Mesenchymal stem cell (in vitro differentiated cells and primary cell): Measurements from ENCODE around the gene FUS.
A peak's percentile ranks its signal among the peaks of the same experiment; 100 is the strongest.

Experiments
- DNase-seq: peaks from one replicate; pipeline ENCODE4 v3.0.0-alpha.2; 2013
- H2AFZ ChIP-seq: one replicate; pipeline ENCODE4 v1.6.1; 2013; ENCODE audit warnings: low read depth, mild to moderate bottlenecking, control low read depth, inconsistent platforms, low read length, moderate library complexity
- H2AK5ac ChIP-seq: 2 replicates; pipeline ENCODE4 v1.6.1; 2013; ENCODE audit warnings: low read length, moderate library complexity, mild to moderate bottlenecking, inconsistent platforms; ENCODE audit not compliant: severe bottlenecking
- H2BK120ac ChIP-seq: one replicate; pipeline ENCODE4 v1.6.1; 2013; ENCODE audit warnings: low read depth, mild to moderate bottlenecking, inconsistent platforms, low read length, moderate library complexity
- H2BK12ac ChIP-seq, 2 experiments: one replicate each; pipeline ENCODE4 v1.6.1; 2013; ENCODE audit warnings: inconsistent platforms in 2 of 2, low read length in 2 of 2, mild to moderate bottlenecking in 2 of 2, moderate library complexity in 2 of 2, control low read depth in 1 of 2
- H2BK15ac ChIP-seq: one replicate; pipeline ENCODE4 v1.6.1; 2013; ENCODE audit warnings: mild to moderate bottlenecking, low read depth, inconsistent platforms; ENCODE audit not compliant: poor library complexity, severe bottlenecking
- H2BK5ac ChIP-seq: 2 replicates; pipeline ENCODE4 v1.6.1; 2013; ENCODE audit warnings: low read depth, mild to moderate bottlenecking, low read length, control low read depth, inconsistent platforms; ENCODE audit not compliant: poor library complexity, severe bottlenecking
- H3K14ac ChIP-seq, 2 experiments: one replicate each; pipeline ENCODE4 v1.6.1; 2013; ENCODE audit warnings: inconsistent platforms in 2 of 2, low read length in 2 of 2, control low read depth in 1 of 2, mild to moderate bottlenecking in 1 of 2, moderate library complexity in 1 of 2
- H3K18ac ChIP-seq, 2 experiments: one replicate each; pipeline ENCODE4 v1.6.1; 2013; ENCODE audit warnings: inconsistent platforms in 2 of 2, low read length in 2 of 2, control low read depth in 1 of 2, low read depth in 1 of 2, mild to moderate bottlenecking in 1 of 2
- H3K23ac ChIP-seq, 2 experiments: one replicate each; pipeline ENCODE4 v1.6.1; 2013; ENCODE audit warnings: inconsistent platforms in 2 of 2, low read length in 2 of 2, mild to moderate bottlenecking in 2 of 2, moderate library complexity in 2 of 2, control low read depth in 1 of 2
- H3K27ac ChIP-seq: 2 replicates; pipeline ENCODE4 v1.5.1; 2013; ENCODE audit warnings: mild to moderate bottlenecking, moderate library complexity, low read length, control low read depth, inconsistent platforms; ENCODE audit not compliant: poor library complexity, severe bottlenecking
- H3K27me3 ChIP-seq, 2 experiments: 2 replicates each; pipeline versions ENCODE4 v1.6.1 to v1.7.0; 2013; ENCODE audit warnings: low read length in 2 of 2, mild to moderate bottlenecking in 2 of 2, moderate library complexity in 2 of 2, control low read depth in 1 of 2, inconsistent platforms in 1 of 2; ENCODE audit not compliant: control insufficient read depth in 1 of 2, insufficient read depth in 1 of 2
- H3K36me3 ChIP-seq, 2 experiments: 2 replicates each; pipeline versions ENCODE4 v1.6.1 to v1.7.0; 2013; ENCODE audit warnings: low read length in 2 of 2, control low read depth in 1 of 2, inconsistent platforms in 1 of 2, low read depth in 1 of 2, mild to moderate bottlenecking in 1 of 2; ENCODE audit not compliant: insufficient read depth in 2 of 2, control insufficient read depth in 1 of 2
- H3K4ac ChIP-seq, 2 experiments: one replicate each; pipeline ENCODE4 v1.6.1; 2013; ENCODE audit warnings: inconsistent platforms in 2 of 2, low read length in 2 of 2, mild to moderate bottlenecking in 2 of 2, moderate library complexity in 2 of 2, control low read depth in 1 of 2, low read depth in 1 of 2
- H3K4me1 ChIP-seq: 2 replicates; pipeline ENCODE4 v1.6.1; 2013; ENCODE audit warnings: low read depth, low read length, control low read depth; ENCODE audit not compliant: control insufficient read depth, insufficient read depth
- H3K4me2 ChIP-seq: 2 replicates; pipeline ENCODE4 v1.6.1; 2013; ENCODE audit warnings: low read length, mild to moderate bottlenecking, inconsistent platforms; ENCODE audit not compliant: poor library complexity, severe bottlenecking
- H3K4me3 ChIP-seq, 2 experiments: 2 replicates each; pipeline versions ENCODE4 v1.5.1 to v1.7.0; 2013; ENCODE audit warnings: low read length in 2 of 2, mild to moderate bottlenecking in 2 of 2, control low read depth in 1 of 2, low read depth in 1 of 2; ENCODE audit not compliant: insufficient read depth in 1 of 2
- H3K79me1 ChIP-seq: replicated peaks from 2 replicates; pipeline ENCODE4 v1.6.1; 2013; ENCODE audit warnings: mild to moderate bottlenecking, control low read depth, low read length, inconsistent platforms; ENCODE audit not compliant: poor library complexity, severe bottlenecking
- H3K9ac ChIP-seq: 2 replicates; pipeline ENCODE4 v1.7.0; 2013; ENCODE audit warnings: mild to moderate bottlenecking, low read length, moderate library complexity
- H3K9me3 ChIP-seq: 2 replicates; pipeline ENCODE4 v1.7.0; 2013; ENCODE audit warnings: mild to moderate bottlenecking, low read length; ENCODE audit not compliant: control insufficient read depth
- H4K8ac ChIP-seq: one replicate; pipeline ENCODE4 v1.6.1; 2013; ENCODE audit warnings: inconsistent platforms, mild to moderate bottlenecking, low read length, moderate library complexity
- H4K91ac ChIP-seq: one replicate; pipeline ENCODE4 v1.6.1; 2013; ENCODE audit warnings: mild to moderate bottlenecking, low read length, inconsistent platforms
- WGBS: methylation state at CpG from one replicate; pipeline ENCODE4 v1.1.7; 2013; ENCODE audit warnings: mixed read lengths; 5-methylcytosine and 5-hydroxymethylcytosine counted together

FUS gene

DNA sequence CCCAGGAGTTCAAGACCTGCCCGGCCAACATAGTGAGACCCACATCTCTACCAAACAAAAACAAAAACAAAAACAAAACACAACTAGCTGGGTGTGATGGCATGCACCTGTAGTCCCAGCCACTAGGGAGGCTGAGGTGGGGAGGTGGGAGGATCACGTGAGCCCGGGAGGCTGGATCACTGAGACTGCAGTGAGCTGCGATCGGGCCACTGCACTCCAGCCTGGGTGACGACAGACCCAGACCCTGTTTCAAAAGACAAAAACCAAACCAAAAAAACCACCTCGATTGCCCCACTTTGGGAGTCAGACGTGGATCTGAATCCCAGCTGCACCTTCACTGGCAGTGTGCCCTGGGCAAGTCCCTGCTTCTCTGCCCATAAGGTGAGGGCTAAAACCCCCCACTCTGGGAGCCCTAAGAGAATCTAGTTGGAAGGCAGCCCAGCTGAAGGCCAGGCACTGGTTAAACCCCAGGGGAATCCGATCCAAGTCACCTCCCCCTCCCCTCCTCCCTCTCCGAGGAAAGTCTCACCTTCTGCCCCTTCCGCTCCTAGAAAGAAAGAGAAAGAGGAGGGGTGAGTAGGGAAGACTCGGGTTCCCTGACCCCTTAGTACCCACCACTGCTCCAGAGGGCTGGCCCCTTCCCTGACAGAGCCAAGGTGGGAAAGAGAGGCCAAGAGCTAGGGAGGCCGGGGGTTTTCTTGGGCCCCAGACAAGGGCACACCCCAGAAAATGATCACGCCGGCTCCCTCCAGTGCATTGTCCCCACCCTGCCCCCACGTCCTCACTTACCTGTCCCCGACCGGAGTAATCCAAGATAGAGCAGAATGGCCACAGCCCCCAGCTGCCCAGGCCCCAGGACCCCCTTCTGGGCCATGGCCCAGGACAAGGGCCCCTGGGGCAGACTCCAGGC, 45.1 kb upstream of the FUS start:
- Histone ChIP-seq H2AFZ (no peak overlapping the region), H3K4me2 (no peak overlapping the region), H3K79me1 (no peaks in the 10 kb centered on the region), H4K8ac (peak overlapping the region; percentile 49), H3K4ac (peak overlapping the region in 1 of 2 experiments; percentile 30), H3K4me3 (no peak overlapping the region), H3K14ac (no peak overlapping the region), H3K23ac (no peak overlapping the region), H3K9me3 (no peaks in the 10 kb centered on the region), H2BK12ac (no peak overlapping the region), H3K9ac (no peak overlapping the region), H3K18ac (no peak overlapping the region), H2AK5ac (no peak overlapping the region), H2BK15ac (no peak overlapping the region), H4K91ac (no peak overlapping the region), H2BK120ac (no peak overlapping the region), H2BK5ac (no peak overlapping the region), H3K4me1 (peaks cover 15% of the 10 kb centered on the region), H3K36me3 (peaks cover 6 to 36% of the 10 kb centered on the region in 2 experiments), H3K27me3 (peaks cover 8 to 13% of the 10 kb centered on the region in 2 experiments), H3K27ac (no peak overlapping the region)
- WGBS: 31% methylated on average over 14 of the region's 18 CpGs
- DNase-seq: peak; percentile 18

DNA sequence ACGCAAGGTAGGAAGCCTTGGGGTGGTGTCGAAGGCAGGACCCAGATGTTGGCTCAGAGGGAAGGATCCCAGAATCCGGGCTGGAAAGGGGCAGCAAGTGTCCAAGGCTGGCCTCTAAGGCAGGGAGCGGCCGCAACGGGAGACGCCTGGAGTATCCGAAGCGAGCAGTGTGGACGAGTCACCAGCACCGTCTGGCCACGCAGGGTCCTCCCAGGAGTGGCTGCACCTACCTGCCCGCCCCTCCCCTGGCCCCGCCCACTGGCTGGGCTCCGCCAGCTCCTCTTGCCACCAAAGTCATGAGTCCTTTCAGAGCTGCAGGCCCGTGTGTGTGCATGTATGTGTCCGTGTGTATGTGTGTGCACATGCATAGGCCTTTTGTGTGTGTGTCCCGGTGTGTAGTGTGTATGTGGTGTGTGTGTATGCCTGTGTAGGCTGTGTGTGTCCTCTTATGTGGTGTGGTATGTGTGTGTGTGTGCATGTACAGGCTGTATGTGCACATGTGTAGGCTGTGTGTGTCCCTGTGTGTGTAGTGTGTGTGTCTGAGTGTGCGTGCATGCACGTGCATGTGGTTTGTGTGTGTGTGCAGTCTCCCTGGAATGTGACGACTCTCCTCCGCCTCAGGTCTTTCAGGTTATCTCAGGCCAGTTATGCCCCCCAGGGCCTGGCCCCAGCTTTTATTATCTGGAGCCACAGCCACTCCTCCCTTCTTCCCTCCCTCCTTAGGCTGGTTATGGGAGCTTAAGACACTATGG, 44.2 kb upstream of the FUS start, which contains the start of gene PRSS8:
PRSS8 (minus strand) TSS at position 193 of the 752 bp plus-strand sequence. CDS start 229 bp downstream, outside the sequence.
- Histone ChIP-seq H3K4me2 (no peak within 1 kb of the TSS), H3K27ac (no peak within 1 kb of the TSS), H2BK120ac (no peak within 1 kb of the TSS), H2BK5ac (no peak within 1 kb of the TSS), H2BK12ac (no peak within 1 kb of the TSS), H3K79me1 (no peaks in the 10 kb centered on the region), H2BK15ac (no peak within 1 kb of the TSS), H3K9ac (no peak within 1 kb of the TSS), H3K4me1 (peaks cover 19% of the 10 kb centered on the region), H4K91ac (no peak within 1 kb of the TSS), H4K8ac (peak within 1 kb of the TSS; percentile 49), H2AFZ (no peak within 1 kb of the TSS), H3K18ac (no peak within 1 kb of the TSS), H3K14ac (no peak within 1 kb of the TSS), H3K36me3 (peaks cover 6 to 28% of the 10 kb centered on the region in 2 experiments), H3K4me3 (no peak within 1 kb of the TSS), H3K9me3 (no peaks in the 10 kb centered on the region), H2AK5ac (no peak within 1 kb of the TSS), H3K27me3 (peaks cover 8 to 13% of the 10 kb centered on the region in 2 experiments), H3K4ac (peak within 1 kb of the TSS in 1 of 2 experiments; percentile 30), H3K23ac (no peak within 1 kb of the TSS)
- DNase-seq: no peak
- 37% methylated on average over 20 of the region's 22 CpGs for whole genome bisulfite sequencing

DNA sequence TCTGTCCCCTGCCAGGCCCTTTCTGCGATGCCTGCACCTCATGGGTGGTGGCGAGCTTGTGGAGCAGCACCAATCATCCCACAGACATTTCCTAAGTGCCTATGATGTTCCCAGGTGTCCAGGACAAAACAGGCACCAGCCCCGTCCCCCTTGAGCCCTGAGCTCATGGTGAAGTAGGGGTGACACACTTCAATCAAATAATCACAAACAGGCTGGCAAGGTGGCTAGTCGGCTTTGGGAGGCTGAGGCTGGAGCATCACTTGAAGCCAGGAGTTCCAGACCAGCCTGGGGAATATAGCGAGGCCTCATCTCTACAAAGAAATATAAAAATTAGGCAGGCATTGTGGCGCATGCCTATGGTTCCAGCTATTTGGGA, 43.7 kb upstream of the FUS start:
- Histone ChIP-seq H2BK120ac (no peak overlapping the region), H2BK5ac (no peak overlapping the region), H2AK5ac (no peak overlapping the region), H3K18ac (no peak overlapping the region), H3K4me1 (peaks cover 22% of the 10 kb centered on the region), H3K4me2 (no peak overlapping the region), H3K9me3 (no peaks in the 10 kb centered on the region), H4K91ac (no peak overlapping the region), H2AFZ (no peak overlapping the region), H2BK15ac (no peak overlapping the region), H3K27ac (no peak overlapping the region), H3K23ac (no peak overlapping the region), H3K27me3 (peaks cover 8 to 13% of the 10 kb centered on the region in 2 experiments), H3K79me1 (no peaks in the 10 kb centered on the region), H3K14ac (no peak overlapping the region), H4K8ac (no peak overlapping the region), H3K36me3 (peaks cover 2 to 22% of the 10 kb centered on the region in 2 experiments), H3K4me3 (no peak overlapping the region), H2BK12ac (no peak overlapping the region), H3K4ac (no peak overlapping the region), H3K9ac (no peak overlapping the region)
- no peak for DNase-seq
- 91% methylated on average over 6 of the region's 6 CpGs for WGBS
